HepG2 (cell line): ENCODE results near the gene TMPO. TPM values are rescaled to one million over a fixed set of nuclear protein-coding genes. Genes with fewer than 3 reads are reported as not detected.

Experiments used
- ASH2L ChIP-seq: fragments of 300-600, 200-600 bp; sonication (generic); IDR thresholded peaks from 2 replicates; pipeline ENCODE4 v1.7.0; 2017; ENCODE audit warnings: low read depth, mild to moderate bottlenecking, moderate library complexity, mixed read lengths, low read length; ENCODE audit not compliant: insufficient read length
- FOXC1 ChIP-seq: sonication (generic); formaldehyde crosslinking; IDR thresholded peaks from 2 replicates; pipeline ENCODE4 v1.8.0; 2022; ENCODE audit warnings: mild to moderate bottlenecking, missing genetic modification reagents, borderline replicate concordance
- FOXK2 ChIP-seq: fragments of 450-650 bp; IDR thresholded peaks from 2 replicates; pipeline ENCODE4 v1.6.1; 2016
- LCORL ChIP-seq, 2 experiments: fragments of 450-650 bp in 1 of 2; sonication (generic) in 1 of 2; formaldehyde crosslinking in 1 of 2; IDR thresholded peaks; 2 replicates each; pipeline versions ENCODE4 v1.5.0 to v1.6.1; 2017 to 2020; ENCODE audit warnings: antibody characterized with exemption in 1 of 2, missing genetic modification reagents in 1 of 2
- NCOA2 ChIP-seq: sonication (generic); formaldehyde crosslinking; IDR thresholded peaks from 2 replicates; pipeline ENCODE4 v1.8.0; 2022; ENCODE audit warnings: inconsistent platforms
- NFE2L2 ChIP-seq: fragments of 150-350 bp; IDR thresholded peaks from 2 replicates; pipeline ENCODE4 v1.6.1; 2014; ENCODE audit warnings: low read length
- NR2F6 ChIP-seq, 2 experiments: IDR thresholded peaks; 2 replicates each; pipeline ENCODE4 v1.6.1; 2016; ENCODE audit warnings: antibody characterized with exemption in 1 of 2, mild to moderate bottlenecking in 1 of 2
- PAXIP1 ChIP-seq: sonication (generic); formaldehyde crosslinking; conservative IDR thresholded peaks from 2 replicates; pipeline ENCODE4 v1.4.0; 2020; ENCODE audit warnings: mild to moderate bottlenecking, missing genetic modification reagents, moderate library complexity
- RBM22 ChIP-seq: fragments of 200-400 bp; formaldehyde crosslinking; optimal IDR thresholded peaks from 2 replicates; pipeline ENCODE3; 2017; ENCODE audit warnings: mild to moderate bottlenecking, low read length, moderate library complexity
- SAP130 ChIP-seq: IDR thresholded peaks from 2 replicates; pipeline ENCODE4 v1.6.1; 2016; ENCODE audit warnings: low read depth
- SCMH1 ChIP-seq: sonication (generic); formaldehyde crosslinking; IDR thresholded peaks from 2 replicates; pipeline ENCODE4 v1.9.0; 2021; ENCODE audit warnings: missing genetic modification reagents, mild to moderate bottlenecking, borderline replicate concordance
- SMARCE1 ChIP-seq: fragments of 450-650 bp; IDR thresholded peaks from 2 replicates; pipeline ENCODE4 v1.6.1; 2017; ENCODE audit warnings: borderline replicate concordance
- YEATS4 ChIP-seq: sonication (generic); formaldehyde crosslinking; IDR thresholded peaks from 2 replicates; pipeline ENCODE4 v1.4.0; 2020; ENCODE audit warnings: missing genetic modification reagents, borderline replicate concordance
- ZBED4 ChIP-seq: sonication (generic); formaldehyde crosslinking; IDR thresholded peaks from 2 replicates; pipeline ENCODE4 v1.4.0; 2020; ENCODE audit warnings: missing genetic modification reagents, borderline replicate concordance
- ZNF121 ChIP-seq: sonication (generic); formaldehyde crosslinking; IDR thresholded peaks from 2 replicates; pipeline ENCODE4 v1.5.0; 2020; ENCODE audit warnings: mild to moderate bottlenecking, missing genetic modification reagents
- ZNF280D ChIP-seq: sonication (generic); formaldehyde crosslinking; IDR thresholded peaks from 2 replicates; pipeline ENCODE4 v1.5.1; 2020; ENCODE audit warnings: mild to moderate bottlenecking, missing genetic modification reagents
- ZNF776 ChIP-seq: sonication (generic); formaldehyde crosslinking; IDR thresholded peaks from 2 replicates; pipeline ENCODE4 v1.4.0; 2020; ENCODE audit warnings: mild to moderate bottlenecking, missing genetic modification reagents
- ZNF788 ChIP-seq: sonication (generic); formaldehyde crosslinking; IDR thresholded peaks from 2 replicates; pipeline ENCODE4 v1.5.0; 2020; ENCODE audit warnings: mild to moderate bottlenecking, missing genetic modification reagents, borderline replicate concordance
- polyA plus RNA-seq, 8 experiments: library from polyadenylated mRNA; depleted of rRNA in 3 of 8; stranded (reverse) in 7 of 8; unstranded in 1 of 8; fragments of >200 nt; fragmentation: Illumina TruSeq in 4 of 8; extraction: Trizol in 4 of 8; gene quantifications; 2 replicates each; pipeline versions ENCODE4 v1.2.1 to v1.2.3, GENCODE V29; 2011 to 2016; ENCODE audit warnings: low read depth in 4 of 8, missing spikeins in 1 of 8, mixed read lengths in 1 of 8; ENCODE audit not compliant: insufficient read depth in 1 of 8
- total RNA-seq, 5 experiments: library from RNA; depleted of rRNA; stranded (reverse); fragments of >200 nt; fragmentation: Illumina TruSeq; extraction: Trizol; gene quantifications; 2 replicates each; pipeline ENCODE4 v1.2.3, GENCODE V29; 2016; ENCODE audit warnings: low read depth in 1 of 5

TMPO gene
- total and polyA plus RNA-seq, 2 of the 13 experiments (the other 11 are each of a cell fraction or from before 2014, with no cell fraction given) = 24.2 to 167 TPM

- no peak for TF ChIP-seq LCORL (IDR thresholded peaks at IDR 0.05)
- no peak for TF ChIP-seq LCORL (CRISPR knock-in tag; IDR thresholded peaks at IDR 0.05)
- peak; percentile 49; the same call in 1 of the 2 replicates for TF ChIP-seq ZNF788 (CRISPR knock-in tag)
- peak; percentile 33; the same call in 1 of the 2 replicates for TF ChIP-seq PAXIP1 (CRISPR knock-in tag)
- TF ChIP-seq SAP130 (CRISPR knock-in tag) = peak; percentile 83
- TF ChIP-seq ASH2L = peak; percentile 83
- peak; percentile 85 for TF ChIP-seq YEATS4 (CRISPR knock-in tag)
- no peak for TF ChIP-seq ZBED4 (CRISPR knock-in tag)
- TF ChIP-seq NR2F6 (IDR thresholded peaks at IDR 0.05) = no peak
- no peak for TF ChIP-seq NR2F6 (CRISPR knock-in tag; IDR thresholded peaks at IDR 0.05)
- TF ChIP-seq FOXC1 (CRISPR knock-in tag) = peak; percentile 43; the same call in 1 of the 2 replicates
- TF ChIP-seq ZNF280D = no peak; the same call in 1 of the 2 replicates
- no peak for TF ChIP-seq ZNF121 (CRISPR knock-in tag)
- no peak; the same call in 1 of the 2 replicates for TF ChIP-seq NCOA2 (CRISPR knock-in tag)
- TF ChIP-seq ZNF776 (CRISPR knock-in tag) = no peak
- TF ChIP-seq RBM22 = peak; percentile 21
- TF ChIP-seq SMARCE1 = no peak
- TF ChIP-seq NFE2L2 = no peak
- TF ChIP-seq FOXK2 = no peak
- no peak for TF ChIP-seq SCMH1 (CRISPR knock-in tag)
Observed at GRCh38 chr12:98515287-98516110, at the start of gene TMPO (continued).
